Liver (tissue), 3 donors: ENCODE data around the gene SLC2A6.

ENCODE experiments used
- CTCF ChIP-seq: fragments of 150-350 bp; IDR thresholded peaks from 2 replicates; pipeline ENCODE4 v1.5.1; 2017; ENCODE audit warnings: improper control_type of control experiment, low read depth, low read length; ENCODE audit not compliant: missing input control
- EGR1 ChIP-seq, 2 donors: IDR thresholded peaks; 2 replicates each; pipeline ENCODE4 v1.6.1; 2016 to 2018; ENCODE audit warnings: antibody characterized with exemption in 2 of 2, low read depth in 2 of 2
- GABPA ChIP-seq, 2 donors: IDR thresholded peaks in 1 of 2; conservative IDR thresholded peaks in 1 of 2; 2 replicates each; pipeline ENCODE4 v1.6.1; 2016; ENCODE audit warnings: antibody characterized with exemption in 2 of 2, mild to moderate bottlenecking in 1 of 2, moderate library complexity in 1 of 2
- RAD21 ChIP-seq, 2 donors: IDR thresholded peaks; 2 replicates each; pipeline ENCODE4 v1.6.1; 2016; ENCODE audit warnings: antibody characterized with exemption in 2 of 2, mild to moderate bottlenecking in 2 of 2
- REST ChIP-seq: IDR thresholded peaks from 2 replicates; pipeline ENCODE4 v1.6.1; 2016; ENCODE audit warnings: antibody characterized with exemption, mild to moderate bottlenecking
- SP1 ChIP-seq: IDR thresholded peaks from 2 replicates; pipeline ENCODE4 v1.6.1; 2018; ENCODE audit warnings: antibody characterized with exemption, mild to moderate bottlenecking
- ZBTB33 ChIP-seq: IDR thresholded peaks from 2 replicates; pipeline ENCODE4 v1.6.1; 2016; ENCODE audit warnings: antibody characterized with exemption
- donor health status: healthy.
- donor health status: healthy.

GRCh38 chr9:133502112-133502511, 23.2 kb upstream of the SLC2A6 start:
- TF ChIP-seq CTCF (no peak), ZBTB33 (no peak), SP1 (no peak), GABPA (IDR thresholded peaks at IDR 0.05 in 1 of 2, conservative IDR thresholded peaks at IDR 0.05 in 1 of 2) (no peak), EGR1 (IDR thresholded peaks at IDR 0.05; ENCODE audit: low read depth in 2 of 2) (no peak), RAD21 (IDR thresholded peaks at IDR 0.05) (no peak), REST (no peak)
